ENCODE results near the gene RBM12.

DNA sequence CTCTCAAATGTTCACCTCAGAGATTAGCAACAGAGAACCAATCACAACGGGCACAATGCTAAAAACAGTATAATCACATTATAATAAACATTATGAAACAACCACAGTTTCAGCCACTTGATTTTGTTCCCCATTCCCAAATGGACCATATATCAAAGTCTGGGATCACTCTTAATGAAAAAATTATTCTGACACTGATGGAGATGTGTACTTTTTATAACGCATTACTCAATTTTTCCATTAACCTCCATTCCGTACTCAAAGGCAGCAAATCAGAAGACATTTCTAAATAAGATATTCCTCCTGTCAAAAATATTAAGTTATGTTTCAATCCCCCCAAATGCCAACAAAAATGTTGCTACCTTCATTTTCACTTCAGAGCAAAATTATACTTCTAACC, 2.8 kb downstream of the RBM12 start:
- TF ChIP-seq SUZ12 (IDR thresholded peaks at IDR 0.05) (no peak), FOXM1 (IDR thresholded peaks at IDR 0.05; ENCODE audit: borderline replicate concordance) (no peak), SP1 (IDR thresholded peaks at IDR 0.05) (no peak), ZNF384 (IDR thresholded peaks at IDR 0.05) (no peak), TARDBP (IDR thresholded peaks at IDR 0.05) (no peak), BHLHE40 (IDR thresholded peaks at IDR 0.05; ENCODE audit: borderline replicate concordance) (no peak), L3MBTL2 (conservative IDR thresholded peaks at IDR 0.05) (no peak), ARNT (IDR thresholded peaks at IDR 0.05) (no peak), ELF4 (IDR thresholded peaks at IDR 0.05) (no peak), LEF1 (IDR thresholded peaks at IDR 0.05; ENCODE audit: borderline replicate concordance) (no peak)
